CD4-positive, alpha-beta memory T cell (primary cell): ENCODE results near the gene RBM7. TPM values are rescaled to one million over a fixed set of nuclear protein-coding genes. Genes with fewer than 3 reads are reported as not detected.
A peak's percentile ranks its signal among the peaks of the same experiment; 100 is the strongest.

Experiments
- CTCF ChIA-PET: fragments of 350-600 bp; sonication (Branson Sonifier 250); formaldehyde crosslinking; loops from one replicate; lab custom pipeline; 2021; ENCODE audit warnings: inconsistent platforms; ENCODE audit not compliant: partially characterized antibody; lab: Charles Lee
- POLR2A ChIA-PET: fragments of 350-600 bp; sonication (Branson Sonifier 250); formaldehyde crosslinking; loops from one replicate; lab custom pipeline; 2021; ENCODE audit not compliant: partially characterized antibody; lab: Charles Lee
- DNase-seq, 5 donors: peaks; one replicate each; pipeline versions ENCODE4 v3.0.0 to v3.0.0-alpha.2; 2020 to 2022; ENCODE audit warnings: mixed read lengths in 1 of 5
- H3K27ac ChIP-seq: one replicate; pipeline ENCODE4 v1.7.0; 2013; ENCODE audit warnings: low read depth, low read length
- H3K27me3 ChIP-seq: 2 replicates; pipeline ENCODE4 v1.7.0; 2013; ENCODE audit warnings: mild to moderate bottlenecking, low read length, moderate library complexity; ENCODE audit not compliant: insufficient read depth
- H3K36me3 ChIP-seq: 2 replicates; pipeline ENCODE4 v1.7.0; 2013; ENCODE audit warnings: mild to moderate bottlenecking, low read length, moderate library complexity; ENCODE audit not compliant: insufficient read depth
- H3K4me1 ChIP-seq: 2 replicates; pipeline ENCODE4 v1.7.0; 2013; ENCODE audit warnings: mild to moderate bottlenecking, low read length, moderate library complexity; ENCODE audit not compliant: insufficient read depth
- H3K4me3 ChIP-seq, 2 donors: one replicate each; pipeline ENCODE4 v1.7.0; 2013; ENCODE audit warnings: low read length in 2 of 2, mild to moderate bottlenecking in 1 of 2
- H3K9me3 ChIP-seq, 2 donors: one replicate each; pipeline ENCODE4 v1.7.0; 2013; ENCODE audit warnings: low read length in 2 of 2, control low read depth in 1 of 2; ENCODE audit not compliant: control insufficient read depth in 1 of 2
- H3K27ac Mint-ChIP-seq, 7 donors: one replicate each; pipeline ENCODE4 v1.8.0; 2020 to 2021; ENCODE audit warnings: mixed read lengths in 7 of 7, mild to moderate bottlenecking in 6 of 7, inconsistent platforms in 3 of 7, moderate library complexity in 3 of 7
- H3K27me3 Mint-ChIP-seq, 2 donors: one replicate each; pipeline ENCODE4 v1.8.0; 2020 to 2021; ENCODE audit warnings: mixed read lengths in 2 of 2
- H3K36me3 Mint-ChIP-seq, 2 donors: one replicate each; pipeline ENCODE4 v1.8.0; 2020 to 2021; ENCODE audit warnings: mixed read lengths in 2 of 2, inconsistent platforms in 1 of 2, mild to moderate bottlenecking in 1 of 2
- H3K4me1 Mint-ChIP-seq, 4 donors: one replicate each; pipeline ENCODE4 v1.8.0; 2020 to 2021; ENCODE audit warnings: mixed read lengths in 4 of 4, mild to moderate bottlenecking in 1 of 4
- H3K4me3 Mint-ChIP-seq, 8 donors: one replicate each; pipeline ENCODE4 v1.8.0; 2020 to 2021; ENCODE audit warnings: mixed read lengths in 8 of 8, mild to moderate bottlenecking in 7 of 8, moderate library complexity in 6 of 8, inconsistent platforms in 3 of 8
- H3K9me3 Mint-ChIP-seq, 8 donors: one replicate each; pipeline ENCODE4 v1.8.0; 2020 to 2021; ENCODE audit warnings: mixed read lengths in 8 of 8, mild to moderate bottlenecking in 5 of 8, inconsistent platforms in 3 of 8, moderate library complexity in 1 of 8
- intact Hi-C: fragments of 100-400 bp; cut with micrococcal nuclease; formaldehyde crosslinking; loops from one replicate; pipeline ENCODE4 v1.15.1; 2023
- polyA plus RNA-seq, 2 donors: library from polyadenylated mRNA; unstranded; fragments of 300-500 nt; fragmentation: Illumina TruSeq; gene quantifications; one replicate each; pipeline ENCODE4 v1.2.3, GENCODE V29; 2021
- total RNA-seq, 2 experiments: library from RNA; stranded (reverse); gene quantifications; one replicate each; pipeline ENCODE4 v1.2.3, GENCODE V29; 2021

Gene RBM7
- total and polyA plus RNA-seq, 4 experiments from 2014 or later, result 23.1 to 43.0 (median 37.8) TPM

DNA sequence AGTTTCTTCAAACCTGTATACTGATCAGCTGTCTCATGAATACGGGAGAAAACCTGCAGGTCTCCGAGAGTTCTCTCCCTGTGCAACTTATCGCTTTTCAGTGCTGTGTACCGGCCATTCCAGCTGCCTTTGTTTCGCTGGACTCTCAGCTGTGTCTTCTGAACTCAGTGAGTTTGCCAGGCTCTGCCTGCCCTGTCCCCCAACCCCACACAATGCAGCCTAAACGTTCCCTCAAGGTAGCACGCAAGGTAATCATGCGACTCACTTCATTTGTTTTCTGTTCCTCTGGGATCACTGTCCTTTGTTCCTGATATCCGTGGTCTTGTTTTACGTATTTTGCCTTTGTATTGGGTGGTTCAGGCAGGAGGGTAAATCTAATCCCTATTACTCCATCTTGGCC lies 13.5 kb downstream of the RBM7 start:
- no peaks in the 10 kb centered on the region for H3K27me3 ChIP-seq
- ChIA-PET POLR2A (interaction anchor here (1.5 kb wide), 1 partner anchor 10 kb away, joined by 3 read pairs; no protein-coding TSS in a partner anchor), CTCF (no interaction called here)
- H3K36me3 Mint-ChIP-seq, result peaks cover 15 to 22% of the 10 kb centered on the region in 2 donors
- H3K4me1 ChIP-seq, result no peaks in the 10 kb centered on the region
- H3K27me3 Mint-ChIP-seq, result no peaks in the 10 kb centered on the region
- intact Hi-C loops, result no loop called here
- H3K4me3 ChIP-seq, result no peak overlapping the region
- no peak overlapping the region for H3K4me3 Mint-ChIP-seq
- no peaks in the 10 kb centered on the region for H3K9me3 ChIP-seq
- no peaks in the 10 kb centered on the region for H3K9me3 Mint-ChIP-seq
- no peak overlapping the region for H3K27ac Mint-ChIP-seq
- H3K36me3 ChIP-seq, result peaks cover 9% of the 10 kb centered on the region
- H3K27ac ChIP-seq, result no peak overlapping the region
- peaks cover 0 to 1% (median 0%) of the 10 kb centered on the region in 4 donors for H3K4me1 Mint-ChIP-seq
- no peak for DNase-seq

DNA sequence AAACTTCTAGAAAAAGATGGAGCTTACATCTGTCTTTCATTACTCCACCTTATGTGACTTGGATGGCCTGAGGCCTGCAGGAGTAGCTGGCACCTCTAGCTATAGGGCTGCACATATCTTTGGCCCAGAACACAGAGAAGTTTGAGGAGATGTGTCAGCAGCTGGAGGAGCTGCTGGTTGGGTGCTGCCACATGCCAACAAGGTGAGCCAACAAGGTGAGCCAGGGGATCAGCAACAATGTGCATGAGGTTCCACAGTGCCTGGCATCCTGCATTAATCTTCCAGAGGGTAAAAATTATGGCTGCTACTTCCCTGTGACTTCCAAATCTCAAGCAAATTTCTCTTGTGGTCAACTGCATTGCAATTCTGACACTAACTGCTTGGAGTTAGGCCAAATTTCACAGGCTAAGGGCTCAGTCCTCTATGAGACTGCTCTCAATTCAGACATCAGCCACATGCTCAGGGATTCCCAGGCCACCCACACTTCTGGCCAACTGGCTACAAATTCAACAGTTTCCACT lies 16.0 kb downstream of the RBM7 start:
- no peak overlapping the region for H3K4me3 Mint-ChIP-seq
- H3K27me3 ChIP-seq, result no peaks in the 10 kb centered on the region
- no peak overlapping the region for H3K4me3 ChIP-seq
- POLR2A ChIA-PET, result no interaction called here
- no peaks in the 10 kb centered on the region for H3K4me1 ChIP-seq
- CTCF ChIA-PET, result interaction anchor here (1.4 kb wide), 1 partner anchor 14 kb away, joined by 3 read pairs; no protein-coding TSS in a partner anchor
- H3K36me3 Mint-ChIP-seq, result peaks cover 6 to 7% of the 10 kb centered on the region in 2 donors
- no peaks in the 10 kb centered on the region for H3K9me3 ChIP-seq
- intact Hi-C loops, result no loop called here
- H3K36me3 ChIP-seq, result no peaks in the 10 kb centered on the region
- no peak for DNase-seq
- H3K27ac ChIP-seq, result no peak overlapping the region
- peaks cover 0 to 1% (median 0%) of the 10 kb centered on the region in 4 donors for H3K4me1 Mint-ChIP-seq
- H3K27me3 Mint-ChIP-seq, result no peaks in the 10 kb centered on the region
- peak overlapping the region in 1 of 7 donors; percentile 30 for H3K27ac Mint-ChIP-seq
- H3K9me3 Mint-ChIP-seq, result no peaks in the 10 kb centered on the region

DNA sequence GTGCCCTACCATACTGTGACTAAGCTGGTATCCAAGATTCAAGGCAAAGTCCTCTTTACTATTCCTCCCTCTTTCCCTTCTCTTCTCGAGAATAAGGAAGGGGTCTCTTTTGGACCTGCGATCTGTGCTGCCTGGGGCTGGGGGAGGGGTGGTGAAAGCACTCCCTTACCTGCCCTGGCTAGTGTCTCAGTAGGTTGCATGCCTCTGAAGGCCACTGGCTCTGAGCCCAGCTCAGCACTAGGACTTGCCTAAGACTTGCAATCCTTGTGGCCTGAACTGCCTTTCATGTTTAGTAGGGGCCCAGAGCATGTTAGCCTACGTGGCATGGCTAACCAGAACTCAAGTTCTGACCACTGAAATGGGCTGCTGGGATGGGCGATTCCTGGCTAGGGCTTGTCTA lies 25.8 kb downstream of the RBM7 start:
- no peaks in the 10 kb centered on the region for H3K36me3 ChIP-seq
- Mint-ChIP-seq H3K27me3 (peaks cover 0 to 4% of the 10 kb centered on the region in 2 donors), H3K27ac (no peak overlapping the region), H3K4me1 (no peaks in the 10 kb centered on the region), H3K36me3 (peaks cover 3 to 12% of the 10 kb centered on the region in 2 donors), H3K4me3 (no peak overlapping the region), H3K9me3 (peaks cover 0 to 12% (median 3%) of the 10 kb centered on the region in 8 donors)
- no peaks in the 10 kb centered on the region for H3K9me3 ChIP-seq
- H3K4me1 ChIP-seq, result no peaks in the 10 kb centered on the region
- intact Hi-C loops, result no loop called here
- DNase-seq, result no peak
- CTCF ChIA-PET, result no interaction called here
- H3K27me3 ChIP-seq, result no peaks in the 10 kb centered on the region
- H3K4me3 ChIP-seq, result no peak overlapping the region
- no peak overlapping the region for H3K27ac ChIP-seq
- POLR2A ChIA-PET, result no interaction called here

DNA sequence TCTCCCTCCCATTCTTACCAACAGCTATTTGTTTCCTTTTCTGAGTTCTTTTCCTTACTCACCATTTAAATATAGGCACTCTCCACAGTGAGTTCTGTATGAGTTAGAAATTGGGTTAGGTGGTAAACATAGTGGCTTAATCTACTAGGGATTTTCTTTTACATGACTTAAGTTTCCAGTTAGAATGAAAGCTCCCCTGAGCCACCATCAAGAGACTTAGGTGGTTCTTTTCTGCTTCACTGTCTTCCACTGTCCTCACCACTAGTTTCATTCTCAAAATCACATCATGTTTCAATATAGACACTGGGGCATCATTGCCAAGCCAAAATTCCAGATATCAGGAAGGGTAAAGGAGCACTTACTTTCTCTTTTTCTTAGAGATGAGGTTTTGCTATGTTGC lies 29.8 kb downstream of the RBM7 start:
- intact Hi-C loops, result no loop called here
- H3K4me3 Mint-ChIP-seq, result peak overlapping the region in 1 of 8 donors; percentile 11
- H3K27me3 ChIP-seq, result no peaks in the 10 kb centered on the region
- H3K4me1 Mint-ChIP-seq, result no peaks in the 10 kb centered on the region
- H3K36me3 ChIP-seq, result no peaks in the 10 kb centered on the region
- H3K27ac ChIP-seq, result no peak overlapping the region
- DNase-seq, result no peak
- no peaks in the 10 kb centered on the region for H3K4me1 ChIP-seq
- no peaks in the 10 kb centered on the region for H3K36me3 Mint-ChIP-seq
- H3K9me3 Mint-ChIP-seq, result no peaks in the 10 kb centered on the region
- H3K9me3 ChIP-seq, result no peaks in the 10 kb centered on the region
- H3K27me3 Mint-ChIP-seq, result peaks cover 0 to 6% of the 10 kb centered on the region in 2 donors
- ChIA-PET CTCF (no interaction called here), POLR2A (no interaction called here)
- H3K4me3 ChIP-seq, result no peak overlapping the region
- H3K27ac Mint-ChIP-seq, result no peak overlapping the region

DNA sequence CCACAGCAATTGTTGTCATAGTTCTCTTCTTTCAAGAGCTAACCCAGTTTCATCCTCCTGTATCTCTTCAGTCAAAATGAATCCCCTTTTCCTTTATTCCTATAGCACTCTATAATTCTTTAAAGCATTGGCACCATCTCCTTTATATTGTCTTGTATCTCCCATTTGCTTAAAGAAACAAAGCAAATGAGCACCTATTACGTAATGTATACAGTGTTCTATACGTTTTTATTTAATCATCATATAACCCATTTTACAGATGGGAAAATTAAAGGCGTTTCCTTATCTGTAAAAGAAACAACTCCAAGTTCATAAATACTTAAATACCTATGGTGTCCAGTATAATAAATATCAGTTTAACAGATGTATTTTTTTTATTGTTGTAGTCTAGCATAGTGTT lies 32.4 kb downstream of the RBM7 start:
- H3K9me3 ChIP-seq, result no peaks in the 10 kb centered on the region
- H3K27ac ChIP-seq, result no peak overlapping the region
- Mint-ChIP-seq H3K27me3 (peaks cover 0 to 6% of the 10 kb centered on the region in 2 donors), H3K4me3 (no peak overlapping the region), H3K36me3 (no peaks in the 10 kb centered on the region), H3K4me1 (no peaks in the 10 kb centered on the region), H3K27ac (no peak overlapping the region), H3K9me3 (no peaks in the 10 kb centered on the region)
- no peaks in the 10 kb centered on the region for H3K36me3 ChIP-seq
- intact Hi-C loops, result no loop called here
- DNase-seq, result no peak
- CTCF ChIA-PET, result no interaction called here
- no peaks in the 10 kb centered on the region for H3K4me1 ChIP-seq
- no peak overlapping the region for H3K4me3 ChIP-seq
- POLR2A ChIA-PET, result no interaction called here
- no peaks in the 10 kb centered on the region for H3K27me3 ChIP-seq

GRCh38 chr11:114433376-114433775 lies 32.9 kb downstream of the RBM7 start:
- H3K9me3 ChIP-seq, result no peaks in the 10 kb centered on the region
- Mint-ChIP-seq H3K27me3 (peaks cover 0 to 6% of the 10 kb centered on the region in 2 donors), H3K4me1 (no peaks in the 10 kb centered on the region), H3K9me3 (no peaks in the 10 kb centered on the region), H3K27ac (no peak overlapping the region), H3K4me3 (no peak overlapping the region), H3K36me3 (no peaks in the 10 kb centered on the region)
- ChIA-PET POLR2A (no interaction called here), CTCF (no interaction called here)
- no peak overlapping the region for H3K27ac ChIP-seq
- peaks cover under 1% of the 10 kb centered on the region for H3K4me1 ChIP-seq
- H3K4me3 ChIP-seq, result no peak overlapping the region
- no peak for DNase-seq
- H3K27me3 ChIP-seq, result no peaks in the 10 kb centered on the region
- intact Hi-C loops, result no loop called here
- no peaks in the 10 kb centered on the region for H3K36me3 ChIP-seq

GRCh38 chr11:114438303-114438702 lies 37.8 kb downstream of the RBM7 start:
- CTCF ChIA-PET, result interaction anchor here (0.9 kb wide), 2 partner anchors 17 to 26 kb away, joined by 3 read pairs; no protein-coding TSS in a partner anchor
- Histone ChIP-seq H3K27me3 (no peaks in the 10 kb centered on the region), H3K27ac (no peak overlapping the region), H3K4me3 (no peak overlapping the region), H3K4me1 (peaks cover 32% of the 10 kb centered on the region), H3K36me3 (no peaks in the 10 kb centered on the region), H3K9me3 (no peaks in the 10 kb centered on the region)
- peak overlapping the region in 1 of 7 donors; percentile 97 for H3K27ac Mint-ChIP-seq
- POLR2A ChIA-PET, result interaction anchor here (0.9 to 4.1 kb wide), 3 partner anchors 39 to 400 kb away, joined by 3 to 25 read pairs (median 3); partner anchors contain the start of genes C11orf71 and RBM7
- peak overlapping the region in 6 of 8 donors; percentile 5 to 99 (median 96) for H3K4me3 Mint-ChIP-seq
- H3K27me3 Mint-ChIP-seq, result peaks cover 0 to 2% of the 10 kb centered on the region in 2 donors
- intact Hi-C loops, result loop anchor here (5.0 kb wide), 2 partner anchors 276 to 561 kb away; partner anchors contain the start of gene USP28
- H3K36me3 Mint-ChIP-seq, result peaks cover 7 to 11% of the 10 kb centered on the region in 2 donors
- H3K4me1 Mint-ChIP-seq, result peaks cover 24 to 34% (median 29%) of the 10 kb centered on the region in 4 donors
- DNase-seq, result no peak
- H3K9me3 Mint-ChIP-seq, result no peaks in the 10 kb centered on the region
